T-helper 17 cell (primary cell): ENCODE results near the gene CBX7. TPM values are rescaled to one million over a fixed set of nuclear protein-coding genes. Genes with fewer than 3 reads are reported as not detected.
A peak's percentile ranks its signal among the peaks of the same experiment; 100 is the strongest.

Experiments
- ATAC-seq: fragments of 150-1000 bp; cut with Tn5 transposase; 2 replicates; pipeline ENCODE4 v1.10.0; 2021; ENCODE audit warnings: mild to moderate bottlenecking, moderate library complexity
- DNase-seq, 3 donors: peaks; one replicate each; pipeline versions ENCODE4 v3.0.0 to v3.0.0-alpha.2; 2020 to 2021
- H3K9me3 ChIP-seq: one replicate; pipeline ENCODE4 v1.7.0; 2013; ENCODE audit warnings: low read length, mild to moderate bottlenecking; ENCODE audit not compliant: control insufficient read depth, poor library complexity, severe bottlenecking
- H3K27ac Mint-ChIP-seq: one replicate; pipeline ENCODE4 v1.8.0; 2022; ENCODE audit warnings: mild to moderate bottlenecking, moderate library complexity, mixed read lengths
- H3K27me3 Mint-ChIP-seq: one replicate; pipeline ENCODE4 v1.8.0; 2022; ENCODE audit warnings: mixed read lengths
- H3K36me3 Mint-ChIP-seq: one replicate; pipeline ENCODE4 v1.8.0; 2022; ENCODE audit warnings: low read depth, mixed read lengths
- H3K4me1 Mint-ChIP-seq: one replicate; pipeline ENCODE4 v1.8.0; 2022; ENCODE audit warnings: mild to moderate bottlenecking, mixed read lengths
- H3K4me3 Mint-ChIP-seq: one replicate; pipeline ENCODE4 v1.8.0; 2022; ENCODE audit warnings: mild to moderate bottlenecking, moderate library complexity, mixed read lengths
- total RNA-seq, 4 donors: library from RNA in 2 of 4; stranded (reverse) in 2 of 4; gene quantifications; one replicate each; pipeline ENCODE4 v1.2.3 and lab custom pipeline; 2022 to 2026

CBX7 gene
- total RNA-seq, 2 donors from 2014 or later: 73.9 to 87.9 TPM

DNA sequence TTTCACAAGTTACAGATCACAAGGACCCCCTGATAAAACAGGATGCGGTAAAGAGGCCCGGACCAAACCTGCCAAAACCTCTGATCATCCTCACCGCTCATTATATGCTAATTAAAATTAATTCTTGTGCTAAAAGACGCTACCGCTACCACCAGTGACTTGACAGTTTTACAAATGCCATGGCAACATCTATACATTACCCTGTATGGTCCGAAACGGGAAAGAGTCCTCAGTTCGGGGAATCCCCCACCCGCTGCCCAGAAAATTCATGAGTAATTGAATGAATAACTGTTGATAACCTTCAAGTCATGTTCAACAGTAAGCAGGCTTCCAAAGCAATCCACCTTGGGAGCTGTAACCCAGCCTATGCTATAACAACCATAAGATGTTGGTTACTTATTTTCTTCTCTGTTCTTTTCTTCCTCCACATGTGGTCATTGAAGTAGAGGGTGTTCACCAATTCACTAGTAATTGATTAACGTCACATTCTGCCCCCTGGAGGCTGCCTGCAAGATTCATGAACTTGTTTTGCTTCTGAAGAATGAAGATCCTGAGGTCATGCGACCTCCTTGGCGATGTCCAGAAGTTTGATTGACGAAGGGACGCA, 34.8 kb downstream of the CBX7 start:
- DNase-seq (peak; percentile 34 to 57 (median 38)), ATAC-seq (peak; percentile 69)
- peak overlapping the region; percentile 91 for H3K27ac Mint-ChIP-seq
- no peaks in the 10 kb centered on the region for H3K36me3 Mint-ChIP-seq
- H3K9me3 ChIP-seq: no peaks in the 10 kb centered on the region
- H3K4me3 Mint-ChIP-seq: peak overlapping the region; percentile 65
- peaks cover 26% of the 10 kb centered on the region for H3K4me1 Mint-ChIP-seq
- no peaks in the 10 kb centered on the region for H3K27me3 Mint-ChIP-seq

DNA sequence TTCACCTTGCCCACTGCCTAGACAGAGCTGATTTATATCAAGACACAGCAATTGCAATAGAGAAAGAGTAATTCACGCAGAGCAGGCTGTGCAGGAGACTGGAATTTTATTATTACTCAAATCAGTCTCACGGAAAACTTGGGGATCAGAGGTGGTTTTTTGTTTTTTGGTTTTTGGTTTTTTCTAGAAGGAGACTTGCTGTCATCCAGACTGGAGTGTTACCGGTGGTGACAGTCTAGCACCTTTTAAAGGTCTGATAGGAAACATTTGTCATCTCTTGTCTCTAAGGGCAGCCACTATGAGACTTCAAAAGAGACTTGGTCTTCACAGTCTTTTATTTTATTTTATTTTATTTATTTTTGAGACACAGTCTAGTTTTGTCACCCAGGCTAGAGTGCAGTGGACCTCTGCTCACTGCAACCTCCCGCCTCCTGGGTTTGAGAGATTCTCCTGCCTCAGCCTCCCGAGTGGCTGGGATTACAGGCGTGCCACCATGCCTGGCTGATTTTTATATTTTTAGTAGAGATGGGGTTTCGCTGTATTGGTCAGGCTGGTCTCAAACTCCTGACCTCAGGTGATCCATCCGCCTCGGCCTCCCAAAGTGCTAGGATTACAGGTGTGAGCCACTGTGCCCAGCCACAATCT, 36.4 kb downstream of the CBX7 start:
- no peaks in the 10 kb centered on the region for H3K27me3 Mint-ChIP-seq
- DNase-seq: no peak
- peaks cover 17% of the 10 kb centered on the region for H3K4me1 Mint-ChIP-seq
- H3K9me3 ChIP-seq: no peaks in the 10 kb centered on the region
- peak overlapping the region; percentile 91 for H3K27ac Mint-ChIP-seq
- H3K36me3 Mint-ChIP-seq: no peaks in the 10 kb centered on the region
- ATAC-seq: no peak
- no peak overlapping the region for H3K4me3 Mint-ChIP-seq

GRCh38 chr22:39115570-39115969, 36.9 kb downstream of the CBX7 start:
- no peaks in the 10 kb centered on the region for H3K9me3 ChIP-seq
- H3K4me3 Mint-ChIP-seq: no peak overlapping the region
- ATAC-seq (no peak), DNase-seq (no peak)
- H3K36me3 Mint-ChIP-seq: no peaks in the 10 kb centered on the region
- peak overlapping the region; percentile 47 for H3K27ac Mint-ChIP-seq
- H3K4me1 Mint-ChIP-seq: peaks cover 20% of the 10 kb centered on the region
- no peaks in the 10 kb centered on the region for H3K27me3 Mint-ChIP-seq

GRCh38 chr22:39114112-39114511, 38.4 kb downstream of the CBX7 start:
- Mint-ChIP-seq H3K4me1 (peaks cover 20% of the 10 kb centered on the region), H3K4me3 (no peak overlapping the region), H3K27me3 (no peaks in the 10 kb centered on the region), H3K27ac (no peak overlapping the region), H3K36me3 (no peaks in the 10 kb centered on the region)
- DNase-seq: no peak
- H3K9me3 ChIP-seq: no peaks in the 10 kb centered on the region
- ATAC-seq: no peak

GRCh38 chr22:39110631-39111561, 41.6 kb downstream of the CBX7 start:
- Mint-ChIP-seq H3K27me3 (no peaks in the 10 kb centered on the region), H3K36me3 (no peaks in the 10 kb centered on the region), H3K4me1 (peaks cover 9% of the 10 kb centered on the region), H3K4me3 (no peak overlapping the region), H3K27ac (no peak overlapping the region)
- H3K9me3 ChIP-seq: no peaks in the 10 kb centered on the region
- ATAC-seq: no peak
- no peak for DNase-seq

DNA sequence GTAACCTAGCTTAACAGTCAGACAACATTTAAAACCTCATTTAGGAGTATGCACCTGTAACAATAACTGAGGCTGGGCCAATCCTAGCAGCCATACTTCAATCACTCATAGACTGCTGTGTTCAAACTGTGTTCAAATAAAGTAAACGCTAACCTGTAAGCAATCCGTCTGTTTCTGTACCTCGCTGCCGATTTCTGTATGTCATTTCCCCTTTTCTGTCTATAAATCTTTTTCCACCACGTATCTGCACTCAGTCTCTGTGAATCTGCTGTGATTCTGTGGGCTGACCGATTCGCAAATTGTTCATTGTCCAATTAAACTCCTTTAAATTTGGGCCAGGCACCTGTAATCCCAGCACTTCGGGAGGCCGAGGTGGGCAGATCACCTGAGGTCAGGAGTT, 43.1 kb downstream of the CBX7 start:
- Mint-ChIP-seq H3K4me1 (peaks cover 6% of the 10 kb centered on the region), H3K4me3 (no peak overlapping the region), H3K36me3 (no peaks in the 10 kb centered on the region), H3K27me3 (no peaks in the 10 kb centered on the region), H3K27ac (no peak overlapping the region)
- ATAC-seq (no peak), DNase-seq (no peak)
- H3K9me3 ChIP-seq: no peaks in the 10 kb centered on the region

- no peak for ATAC-seq
- Mint-ChIP-seq H3K27ac (no peak overlapping the region), H3K4me1 (peaks cover 4% of the 10 kb centered on the region), H3K36me3 (no peaks in the 10 kb centered on the region), H3K27me3 (no peaks in the 10 kb centered on the region), H3K4me3 (no peak overlapping the region)
- H3K9me3 ChIP-seq: no peaks in the 10 kb centered on the region
- no peak for DNase-seq
These were observed 44.0 kb downstream of the CBX7 start for GRCh38 chr22:39108487-39108886.

- no peak overlapping the region for H3K27ac Mint-ChIP-seq
- ATAC-seq (no peak), DNase-seq (no peak)
- peaks cover 4% of the 10 kb centered on the region for H3K4me1 Mint-ChIP-seq
- no peak overlapping the region for H3K4me3 Mint-ChIP-seq
- H3K9me3 ChIP-seq: no peaks in the 10 kb centered on the region
- no peaks in the 10 kb centered on the region for H3K36me3 Mint-ChIP-seq
- no peaks in the 10 kb centered on the region for H3K27me3 Mint-ChIP-seq
These were observed 46.2 kb downstream of the CBX7 start for GRCh38 chr22:39106326-39106725.

GRCh38 chr22:39103431-39103830, 49.0 kb downstream of the CBX7 start:
- H3K4me3 Mint-ChIP-seq: no peak overlapping the region
- DNase-seq (no peak), ATAC-seq (no peak)
- no peaks in the 10 kb centered on the region for H3K36me3 Mint-ChIP-seq
- H3K4me1 Mint-ChIP-seq: peaks cover 16% of the 10 kb centered on the region
- H3K27ac Mint-ChIP-seq: no peak overlapping the region
- no peaks in the 10 kb centered on the region for H3K27me3 Mint-ChIP-seq
- no peaks in the 10 kb centered on the region for H3K9me3 ChIP-seq

DNA sequence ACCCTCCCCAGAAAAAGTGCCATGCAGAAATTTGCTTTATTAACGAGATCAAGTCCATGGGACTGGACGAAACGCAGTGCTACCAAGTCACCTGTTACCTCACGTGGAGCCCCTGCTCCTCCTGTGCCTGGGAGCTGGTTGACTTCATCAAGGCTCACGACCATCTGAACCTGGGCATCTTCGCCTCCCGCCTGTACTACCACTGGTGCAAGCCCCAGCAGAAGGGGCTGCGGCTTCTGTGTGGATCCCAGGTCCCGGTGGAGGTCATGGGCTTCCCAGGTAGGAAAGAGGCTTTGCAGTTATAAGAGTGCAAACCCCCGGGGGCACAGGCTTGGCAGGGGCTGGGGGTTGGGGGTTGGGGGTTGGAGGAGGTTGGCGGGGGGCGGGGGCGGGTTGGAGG, 51.3 kb downstream of the CBX7 start:
- H3K9me3 ChIP-seq: no peaks in the 10 kb centered on the region
- DNase-seq (no peak), ATAC-seq (no peak)
- H3K27ac Mint-ChIP-seq: peak overlapping the region; percentile 96
- H3K27me3 Mint-ChIP-seq: no peaks in the 10 kb centered on the region
- no peaks in the 10 kb centered on the region for H3K36me3 Mint-ChIP-seq
- no peak overlapping the region for H3K4me3 Mint-ChIP-seq
- H3K4me1 Mint-ChIP-seq: peaks cover 24% of the 10 kb centered on the region

GRCh38 chr22:39098576-39098975, 53.9 kb downstream of the CBX7 start:
- ATAC-seq (no peak), DNase-seq (no peak)
- Mint-ChIP-seq H3K27me3 (no peaks in the 10 kb centered on the region), H3K27ac (peak overlapping the region; percentile 96), H3K4me1 (peaks cover 37% of the 10 kb centered on the region), H3K36me3 (no peaks in the 10 kb centered on the region), H3K4me3 (no peak overlapping the region)
- no peaks in the 10 kb centered on the region for H3K9me3 ChIP-seq

- H3K27ac Mint-ChIP-seq: peak overlapping the region; percentile 96
- no peaks in the 10 kb centered on the region for H3K36me3 Mint-ChIP-seq
These were observed 54.5 kb downstream of the CBX7 start for GRCh38 chr22:39098026-39098425.

More at GRCh38 chr22:39098026-39098425, 54.5 kb downstream of the CBX7 start:
- Mint-ChIP-seq H3K27me3 (no peaks in the 10 kb centered on the region), H3K4me1 (peaks cover 37% of the 10 kb centered on the region), H3K4me3 (no peak overlapping the region)
- H3K9me3 ChIP-seq: no peaks in the 10 kb centered on the region
- ATAC-seq (no peak), DNase-seq (no peak)
